OCI-LY7 (cell line): ENCODE data around the gene ZNF613.
"Not testable (repeated sequence)": the region's sequence is repeated elsewhere in the genome, so short reads cannot be mapped to it uniquely, and the experiment has no call there.

ENCODE experiments used
- CTCF ChIP-seq: fragments of 200-600 bp; sonication (generic); conservative IDR thresholded peaks from 2 replicates; pipeline ENCODE4 v1.5.1; 2014; ENCODE audit warnings: mild to moderate bottlenecking, antibody characterized with exemption, low read length, moderate library complexity, mixed read lengths
- EZH2phosphoT487 ChIP-seq: fragments of 200-600 bp; sonication (generic); IDR thresholded peaks from 2 replicates; pipeline ENCODE4 v1.6.1; 2018; ENCODE audit warnings: low read depth, borderline replicate concordance, mild to moderate bottlenecking, mixed run types, antibody characterized with exemption, low read length, moderate library complexity, mixed read lengths

- TF ChIP-seq CTCF, EZH2phosphoT487: not testable (repeated sequence)
Observed at GRCh38 chr19:51907981-51908380, 19.3 kb upstream of the ZNF613 start.
